GM21360 (cell line): ENCODE results near the gene IL4R.
"Not testable (repeated sequence)": the region's sequence is repeated elsewhere in the genome, so short reads cannot be mapped to it uniquely, and the experiment has no call there.

Experiments
- ATAC-seq: cut with Tn5 transposase; IDR thresholded peaks from one replicate; pipeline ENCODE4 v1.9.1; 2021; ENCODE audit warnings: mild to moderate bottlenecking, moderate library complexity; ENCODE audit not compliant: unreplicated experiment

IL4R gene

GRCh38 chr16:27401768-27402568 is 88.2 kb downstream of the IL4R start, which contains the start of gene IL21R:
TSS of gene IL21R (plus strand) at chr16:27402174. CDS start at chr16:27430072, 27,898 bp downstream.
- ATAC-seq, result peak; percentile 46

GRCh38 chr16:27402569-27402963 is 88.8 kb downstream of the IL4R start:
- no peak for ATAC-seq

- ATAC-seq, result no peak
Observed at GRCh38 chr16:27402964-27403600, 89.3 kb downstream of the IL4R start.

GRCh38 chr16:27403601-27403992 is 89.8 kb downstream of the IL4R start:
- no peak for ATAC-seq

GRCh38 chr16:27404163-27404823 is 90.5 kb downstream of the IL4R start:
- no peak for ATAC-seq

- ATAC-seq, result no peak
Observed at GRCh38 chr16:27405546-27406451, 92.0 kb downstream of the IL4R start.

- ATAC-seq, result no peak
Observed at GRCh38 chr16:27406511-27407128, 92.8 kb downstream of the IL4R start.

GRCh38 chr16:27407133-27407532 is 93.4 kb downstream of the IL4R start:
- no peak for ATAC-seq

- peak; percentile 28 for ATAC-seq
Observed at GRCh38 chr16:27408012-27408601, 94.3 kb downstream of the IL4R start.

GRCh38 chr16:27408602-27409031 is 94.8 kb downstream of the IL4R start:
- ATAC-seq, result no peak

GRCh38 chr16:27409958-27410357 is 96.2 kb downstream of the IL4R start:
- ATAC-seq, result not testable (repeated sequence)

GRCh38 chr16:27410761-27411160 is 97.0 kb downstream of the IL4R start:
- ATAC-seq, result no peak

GRCh38 chr16:27413956-27414355 is 100.2 kb downstream of the IL4R start:
- no peak for ATAC-seq
